AG09319 (cell line): ENCODE results near the gene NRG3.

ENCODE experiments used
- DNase-seq: peaks from one replicate; pipeline ENCODE4 v3.0.0-alpha.2; 2010; ENCODE audit warnings: low read depth; ENCODE audit errors: extremely low read depth
- TF ChIP-seq, protein P1 (sequence below): IDR thresholded peaks from 2 replicates; pipeline ENCODE4 v1.5.1; 2011; ENCODE audit warnings: low read depth, mild to moderate bottlenecking, inconsistent platforms, low read length, moderate library complexity

Gene NRG3

GRCh38 chr10:82918022-82918421 is 1043.0 kb downstream of the NRG3 start:
- no peak for DNase-seq
- TF ChIP-seq, protein P1, sequence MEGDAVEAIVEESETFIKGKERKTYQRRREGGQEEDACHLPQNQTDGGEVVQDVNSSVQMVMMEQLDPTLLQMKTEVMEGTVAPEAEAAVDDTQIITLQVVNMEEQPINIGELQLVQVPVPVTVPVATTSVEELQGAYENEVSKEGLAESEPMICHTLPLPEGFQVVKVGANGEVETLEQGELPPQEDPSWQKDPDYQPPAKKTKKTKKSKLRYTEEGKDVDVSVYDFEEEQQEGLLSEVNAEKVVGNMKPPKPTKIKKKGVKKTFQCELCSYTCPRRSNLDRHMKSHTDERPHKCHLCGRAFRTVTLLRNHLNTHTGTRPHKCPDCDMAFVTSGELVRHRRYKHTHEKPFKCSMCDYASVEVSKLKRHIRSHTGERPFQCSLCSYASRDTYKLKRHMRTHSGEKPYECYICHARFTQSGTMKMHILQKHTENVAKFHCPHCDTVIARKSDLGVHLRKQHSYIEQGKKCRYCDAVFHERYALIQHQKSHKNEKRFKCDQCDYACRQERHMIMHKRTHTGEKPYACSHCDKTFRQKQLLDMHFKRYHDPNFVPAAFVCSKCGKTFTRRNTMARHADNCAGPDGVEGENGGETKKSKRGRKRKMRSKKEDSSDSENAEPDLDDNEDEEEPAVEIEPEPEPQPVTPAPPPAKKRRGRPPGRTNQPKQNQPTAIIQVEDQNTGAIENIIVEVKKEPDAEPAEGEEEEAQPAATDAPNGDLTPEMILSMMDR = no peak

GRCh38 chr10:82922046-82922445 is 1047.1 kb downstream of the NRG3 start:
- no peak for DNase-seq
- TF ChIP-seq, protein P1 = no peak

- TF ChIP-seq, protein P1 = no peak
Measured at GRCh38 chr10:82922755-82923154, 1047.8 kb downstream of the NRG3 start.

DNA sequence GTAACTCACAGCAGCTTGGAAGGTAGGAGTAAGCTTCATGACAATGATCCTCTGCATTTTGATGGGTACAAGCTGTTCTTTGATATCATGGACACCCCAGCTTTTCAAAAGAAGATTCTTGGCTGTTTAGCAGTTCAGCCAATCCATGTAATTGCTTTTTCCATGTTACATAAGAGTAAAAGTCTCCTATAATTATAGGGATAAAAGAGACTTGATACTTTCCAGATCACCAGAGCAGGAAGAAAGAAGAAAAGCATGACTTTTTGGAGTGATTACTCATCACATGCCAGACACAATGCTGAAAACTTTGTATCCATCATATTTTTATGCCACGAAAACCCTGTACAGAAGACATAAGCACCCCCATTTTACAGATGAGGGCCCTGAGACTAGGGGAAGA is 1049.7 kb downstream of the NRG3 start:
- TF ChIP-seq, protein P1 = no peak
- no peak for DNase-seq

More at GRCh38 chr10:82922755-82923154, 1047.8 kb downstream of the NRG3 start:
- no peak for DNase-seq

- TF ChIP-seq, protein P1 = no peak
Measured at GRCh38 chr10:82925547-82925946, 1050.6 kb downstream of the NRG3 start.

DNA sequence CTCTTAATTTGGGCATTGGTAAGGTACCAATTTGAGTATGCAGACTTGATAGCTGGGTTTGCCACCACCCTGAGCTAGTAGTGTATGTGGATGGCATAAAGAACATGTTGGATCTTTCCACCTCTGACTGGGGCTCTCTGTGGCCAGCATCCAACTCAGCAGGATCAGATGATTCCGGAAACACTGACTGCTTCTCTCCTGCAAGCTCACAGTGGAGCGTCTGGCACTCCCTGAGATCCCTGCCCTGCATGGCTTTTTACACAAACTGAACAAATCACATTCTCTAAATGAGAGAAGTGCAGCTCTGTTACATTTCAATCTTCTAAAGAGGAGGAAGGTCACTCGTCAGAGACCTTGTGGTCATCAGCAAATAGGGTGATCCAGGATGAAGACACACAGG is 1057.5 kb downstream of the NRG3 start:
- TF ChIP-seq, protein P1 = no peak
- no peak for DNase-seq

More at GRCh38 chr10:82925547-82925946, 1050.6 kb downstream of the NRG3 start:
- DNase-seq = no peak

DNA sequence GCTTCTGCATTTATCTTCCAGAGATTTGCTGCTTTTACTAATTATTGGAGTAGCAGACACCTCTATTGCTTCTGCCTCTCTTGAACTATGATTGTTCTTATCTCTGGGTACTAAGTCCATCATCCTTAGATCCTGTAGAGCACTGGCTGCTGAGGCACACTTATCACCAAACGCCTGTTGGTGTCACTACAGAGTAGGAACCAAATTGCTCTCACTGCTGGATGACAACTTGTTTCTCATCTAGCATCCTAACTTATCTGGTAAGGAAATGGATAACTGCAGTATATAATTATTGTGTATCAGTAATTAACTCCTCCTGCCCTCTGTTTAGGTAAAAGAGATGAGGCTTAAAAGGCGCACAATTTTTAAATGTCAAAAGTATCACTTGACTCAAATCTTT is 1059.4 kb downstream of the NRG3 start:
- no peak for DNase-seq
- TF ChIP-seq, protein P1 = no peak
